ENCODE data around the gene EFNA4. TPM values are rescaled to one million over a fixed set of nuclear protein-coding genes. Genes with fewer than 3 reads are reported as not detected.

The EFNA4 gene
- total and polyA plus RNA-seq, 9 of the 15 experiments (the other 6 are each of a cell fraction or from before 2014, with no cell fraction given): 0.68 to 7.4 (median 6.1) TPM

GRCh38 chr1:155091071-155092051 is 27.8 kb downstream of the EFNA4 start (continued):
- TF ChIP-seq NEUROD1 (IDR thresholded peaks at IDR 0.05; ENCODE audit: borderline replicate concordance, low read depth, low read length, partially characterized antibody): peak; percentile 33
- no peak for TF ChIP-seq ZNF41 (CRISPR knock-in tag; conservative IDR thresholded peaks at IDR 0.05)
- no peak for TF ChIP-seq SMARCA5 (IDR thresholded peaks at IDR 0.05)
- TF ChIP-seq NFIX (CRISPR knock-in tag; IDR thresholded peaks at IDR 0.05; ENCODE audit: low read depth): no peak
- TF ChIP-seq TBL1XR1 (IDR thresholded peaks at IDR 0.05; ENCODE audit: low read length in 2 of 2): no peak
- no peak for TF ChIP-seq ZNF407 (IDR thresholded peaks at IDR 0.05; ENCODE audit: low read depth)
- TF ChIP-seq GATA2 (CRISPR knock-in tag; IDR thresholded peaks at IDR 0.05): no peak
- no peak for TF ChIP-seq VEZF1 (CRISPR knock-in tag; IDR thresholded peaks at IDR 0.05)
- no peak for TF ChIP-seq SAP30 (IDR thresholded peaks at IDR 0.05; ENCODE audit: borderline replicate concordance, insufficient read depth, low read depth, low read length, poor library complexity, severe bottlenecking)
- TF ChIP-seq ZKSCAN3 (CRISPR knock-in tag; IDR thresholded peaks at IDR 0.05): no peak
- peak; percentile 28 for TF ChIP-seq TBP (optimal IDR thresholded peaks at IDR 0.05; ENCODE audit: low read depth, low read length)
- no peak for TF ChIP-seq PCBP1 (IDR thresholded peaks at IDR 0.05; ENCODE audit: low read depth, low read length, poor library complexity, severe bottlenecking)
- TF ChIP-seq MAFK (IDR thresholded peaks at IDR 0.05; ENCODE audit: low read length): 0 out of 2 replicates have a peak, but pooled peaks have one; percentile 18
- TF ChIP-seq HINFP (tag; conservative IDR thresholded peaks at IDR 0.05; ENCODE audit: low read depth): no peak
- TF ChIP-seq CBX8 (IDR thresholded peaks at IDR 0.05; ENCODE audit: borderline replicate concordance, extremely low read depth, low read depth, low read length, poor library complexity, severe bottlenecking): no peak

Measured in K562 (cell line).